AG09309 (cell line): ENCODE data around the gene UGT1A8.
"Not testable (repeated sequence)": the region's sequence is repeated elsewhere in the genome, so short reads cannot be mapped to it uniquely, and the experiment has no call there.

Experiments used
- DNase-seq: peaks from one replicate; pipeline ENCODE4 v3.0.0-alpha.2; 2010; ENCODE audit warnings: low read depth
- H3K4me3 ChIP-seq: 2 replicates; pipeline ENCODE4 v1.5.1; 2011; ENCODE audit warnings: mild to moderate bottlenecking, low read depth, low read length, moderate library complexity; ENCODE audit not compliant: control insufficient read depth
- CTCF ChIP-seq: IDR thresholded peaks from 2 replicates; pipeline ENCODE4 v1.5.1; 2011; ENCODE audit warnings: mild to moderate bottlenecking, low read depth, low read length, inconsistent platforms; ENCODE audit not compliant: insufficient read depth, control insufficient read depth; ENCODE audit errors: missing control alignments

The UGT1A8 gene

GRCh38 chr2:233743464-233744259 is 126.2 kb downstream of the UGT1A8 start:
- no peak for DNase-seq
- no peak for TF ChIP-seq CTCF
- no peak overlapping the region for H3K4me3 ChIP-seq

GRCh38 chr2:233745073-233745755 is 127.8 kb downstream of the UGT1A8 start:
- TF ChIP-seq CTCF = no peak
- no peak overlapping the region for H3K4me3 ChIP-seq
- DNase-seq = no peak

DNA sequence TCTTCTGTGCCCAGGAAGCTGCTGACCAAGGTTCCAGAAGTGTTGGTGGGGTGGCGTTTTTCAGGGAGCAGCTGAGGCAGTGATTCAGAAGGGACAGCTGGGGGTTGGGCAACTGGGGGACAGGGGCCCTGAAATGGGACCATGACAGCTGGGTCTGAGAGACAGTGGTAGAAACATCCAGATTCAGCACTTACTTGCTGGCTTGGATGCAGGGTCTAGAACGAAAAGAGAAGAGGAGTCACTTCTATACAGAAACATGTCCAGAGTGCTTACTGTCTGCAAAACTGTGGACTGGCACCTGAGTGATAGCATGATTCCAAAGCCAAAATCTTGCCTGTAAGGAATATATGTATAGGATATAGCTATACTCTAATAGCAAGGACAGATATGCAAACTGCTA is 128.4 kb downstream of the UGT1A8 start:
- not testable (repeated sequence) for H3K4me3 ChIP-seq, DNase-seq

DNA sequence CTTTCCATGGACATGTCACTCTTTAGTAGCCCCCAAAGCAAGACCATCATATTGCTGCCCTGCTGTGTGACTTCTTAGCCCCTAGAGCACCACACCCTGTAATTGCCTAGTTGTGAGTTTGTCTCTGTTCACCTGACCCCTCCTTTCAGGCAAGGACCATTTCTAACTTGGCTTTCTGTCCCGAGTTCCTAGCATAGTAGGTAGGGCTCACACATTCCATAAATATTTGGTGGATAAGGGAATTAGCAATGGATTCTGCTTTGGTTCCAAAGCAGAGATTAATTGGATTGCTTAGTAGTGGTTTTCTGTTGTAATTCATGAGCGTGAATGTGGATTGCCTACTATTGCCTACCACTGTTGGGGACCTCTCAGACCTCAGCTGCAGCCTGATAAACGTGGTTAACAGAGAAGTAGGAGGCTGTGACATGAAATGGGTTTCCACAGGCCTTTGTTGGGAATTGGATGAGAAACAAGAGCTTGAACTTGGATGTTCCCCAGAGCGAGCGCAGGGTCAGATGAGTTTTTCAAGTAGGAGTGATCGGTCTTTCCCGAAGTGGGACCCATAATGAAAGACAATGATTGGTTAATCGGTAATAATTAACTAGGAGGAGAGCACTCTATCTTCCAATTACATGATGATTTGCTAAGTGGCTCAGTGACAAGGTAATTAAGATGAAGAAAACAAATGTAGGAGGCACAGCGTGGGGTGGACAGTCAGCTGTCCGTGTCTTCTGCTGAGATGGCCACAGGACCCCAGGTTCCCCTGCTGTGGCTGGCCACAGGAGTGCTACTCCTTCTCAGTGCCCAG is 129.2 kb downstream of the UGT1A8 start:
- TF ChIP-seq CTCF = no peak
- no peak for DNase-seq
- H3K4me3 ChIP-seq = no peak overlapping the region

DNA sequence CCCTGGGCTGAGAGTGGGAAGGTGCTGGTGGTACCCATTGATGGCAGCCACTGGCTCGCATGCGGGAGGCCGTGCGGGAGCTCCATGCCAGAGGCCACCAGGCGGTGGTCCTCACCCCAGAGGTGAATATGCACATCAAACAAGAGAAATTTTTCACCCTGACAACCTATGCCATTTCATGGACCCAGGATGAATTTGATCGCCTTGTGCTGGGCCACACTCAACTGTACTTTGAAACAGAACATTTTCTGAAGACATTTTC is 129.8 kb downstream of the UGT1A8 start:
- no peak for DNase-seq
- no peak for TF ChIP-seq CTCF
- H3K4me3 ChIP-seq = no peak overlapping the region

GRCh38 chr2:233750689-233751088 is 133.3 kb downstream of the UGT1A8 start:
- DNase-seq, H3K4me3 ChIP-seq: not testable (repeated sequence)

GRCh38 chr2:233751212-233752009 is 134.0 kb downstream of the UGT1A8 start:
- DNase-seq, H3K4me3 ChIP-seq: not testable (repeated sequence)
